T-helper 17 cell (primary cell): ENCODE results near the gene PSMD1. TPM values are rescaled to one million over a fixed set of nuclear protein-coding genes. Genes with fewer than 3 reads are reported as not detected.
"Not testable (repeated sequence)": the region's sequence is repeated elsewhere in the genome, so short reads cannot be mapped to it uniquely, and the experiment has no call there.

ENCODE experiments used
- ATAC-seq: fragments of 150-1000 bp; cut with Tn5 transposase; 2 replicates; pipeline ENCODE4 v1.10.0; 2021; ENCODE audit warnings: mild to moderate bottlenecking, moderate library complexity
- DNase-seq, 3 donors: peaks; one replicate each; pipeline versions ENCODE4 v3.0.0 to v3.0.0-alpha.2; 2020 to 2021
- H3K9me3 ChIP-seq: one replicate; pipeline ENCODE4 v1.7.0; 2013; ENCODE audit warnings: low read length, mild to moderate bottlenecking; ENCODE audit not compliant: control insufficient read depth, poor library complexity, severe bottlenecking
- H3K27ac Mint-ChIP-seq: one replicate; pipeline ENCODE4 v1.8.0; 2022; ENCODE audit warnings: mild to moderate bottlenecking, moderate library complexity, mixed read lengths
- H3K27me3 Mint-ChIP-seq: one replicate; pipeline ENCODE4 v1.8.0; 2022; ENCODE audit warnings: mixed read lengths
- H3K36me3 Mint-ChIP-seq: one replicate; pipeline ENCODE4 v1.8.0; 2022; ENCODE audit warnings: low read depth, mixed read lengths
- H3K4me1 Mint-ChIP-seq: one replicate; pipeline ENCODE4 v1.8.0; 2022; ENCODE audit warnings: mild to moderate bottlenecking, mixed read lengths
- H3K4me3 Mint-ChIP-seq: one replicate; pipeline ENCODE4 v1.8.0; 2022; ENCODE audit warnings: mild to moderate bottlenecking, moderate library complexity, mixed read lengths
- total RNA-seq, 4 donors: library from RNA in 2 of 4; stranded (reverse) in 2 of 4; gene quantifications; one replicate each; pipeline ENCODE4 v1.2.3 and lab custom pipeline; 2022 to 2026

Gene PSMD1
- total RNA-seq, 2 donors from 2014 or later = 42.8 to 43.5 TPM

DNA sequence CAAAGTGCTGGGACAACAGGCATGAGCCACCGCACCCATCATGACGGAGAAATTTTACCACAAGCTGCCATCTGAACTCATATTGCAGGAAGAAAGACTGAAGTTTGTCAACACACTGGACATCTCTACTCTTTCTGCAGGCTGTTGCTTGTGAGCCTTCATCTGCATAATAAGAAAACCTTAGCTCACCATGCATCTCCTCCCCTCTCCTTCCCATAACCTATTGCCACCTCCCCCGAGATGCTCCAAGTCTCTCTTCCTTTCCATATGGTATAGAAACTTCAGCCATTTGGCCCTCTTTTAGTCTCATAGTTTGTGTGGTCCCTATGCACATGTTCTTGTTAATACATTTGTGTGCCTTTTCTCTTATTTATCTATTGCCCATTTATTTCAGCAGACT, 38.5 kb upstream of the PSMD1 start:
- Mint-ChIP-seq H3K27ac (no peak overlapping the region), H3K27me3 (peaks cover 45% of the 10 kb centered on the region), H3K36me3 (peaks cover 4% of the 10 kb centered on the region), H3K4me3 (no peak overlapping the region), H3K4me1 (no peaks in the 10 kb centered on the region)
- ATAC-seq (no peak), DNase-seq (no peak)
- no peaks in the 10 kb centered on the region for H3K9me3 ChIP-seq

DNA sequence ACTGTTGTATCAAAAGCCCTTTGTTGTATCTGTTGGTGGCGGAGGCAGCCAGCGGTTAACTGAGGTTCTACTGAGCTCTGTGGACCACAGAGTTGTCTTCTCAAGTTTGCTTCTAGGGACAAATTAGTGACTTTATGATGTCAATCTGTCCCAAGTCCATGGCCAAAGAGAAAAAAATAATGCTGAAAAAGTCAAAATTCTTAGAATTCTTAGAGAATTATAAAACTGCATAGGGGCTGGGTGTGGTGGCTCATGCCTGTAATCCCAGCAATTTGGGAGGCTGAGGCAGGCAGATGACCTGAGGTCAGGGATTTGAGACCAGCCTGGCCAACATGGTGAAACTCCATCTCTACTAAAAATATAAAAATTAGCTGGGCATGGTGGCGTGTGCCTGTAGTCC, 31.6 kb upstream of the PSMD1 start:
- H3K4me1 Mint-ChIP-seq, H3K9me3 ChIP-seq, H3K36me3 Mint-ChIP-seq, DNase-seq, H3K4me3 Mint-ChIP-seq, H3K27ac Mint-ChIP-seq, ATAC-seq: not testable (repeated sequence)
- peaks cover 21% of the 10 kb centered on the region for H3K27me3 Mint-ChIP-seq

- Mint-ChIP-seq H3K27ac (no peak overlapping the region), H3K4me1 (no peaks in the 10 kb centered on the region), H3K27me3 (peaks cover 25% of the 10 kb centered on the region), H3K4me3 (no peak overlapping the region), H3K36me3 (no peaks in the 10 kb centered on the region)
- no peaks in the 10 kb centered on the region for H3K9me3 ChIP-seq
- no peak for ATAC-seq
- no peak for DNase-seq
Observed at GRCh38 chr2:231028889-231029288, 27.8 kb upstream of the PSMD1 start.

GRCh38 chr2:231029563-231029962, 27.1 kb upstream of the PSMD1 start:
- ATAC-seq (no peak), DNase-seq (no peak)
- no peaks in the 10 kb centered on the region for H3K36me3 Mint-ChIP-seq
- H3K27me3 Mint-ChIP-seq = peaks cover 31% of the 10 kb centered on the region
- no peak overlapping the region for H3K4me3 Mint-ChIP-seq
- H3K9me3 ChIP-seq = no peaks in the 10 kb centered on the region
- no peaks in the 10 kb centered on the region for H3K4me1 Mint-ChIP-seq
- H3K27ac Mint-ChIP-seq = no peak overlapping the region

DNA sequence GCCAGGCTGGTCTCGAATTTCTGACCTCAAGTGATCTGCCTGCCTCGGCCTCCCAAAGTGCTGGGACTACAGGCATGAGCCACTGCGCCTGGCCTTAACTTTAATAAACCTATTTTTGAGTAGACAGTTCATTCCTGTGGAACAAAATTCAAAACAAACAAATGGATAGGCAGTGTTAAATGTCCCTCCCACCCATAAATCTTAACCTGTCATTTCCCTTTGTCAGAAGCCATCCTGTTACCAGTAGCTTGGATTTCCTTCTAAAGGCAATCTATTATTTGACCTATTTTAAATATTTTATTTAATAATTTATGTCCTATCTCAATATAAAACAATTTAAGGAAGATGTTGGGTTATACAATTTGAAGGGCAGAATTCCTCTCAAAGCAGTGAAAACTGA, 25.9 kb upstream of the PSMD1 start:
- Mint-ChIP-seq H3K27ac (no peak overlapping the region), H3K4me3 (no peak overlapping the region), H3K27me3 (peaks cover 35% of the 10 kb centered on the region), H3K36me3 (no peaks in the 10 kb centered on the region), H3K4me1 (no peaks in the 10 kb centered on the region)
- no peaks in the 10 kb centered on the region for H3K9me3 ChIP-seq
- ATAC-seq (no peak), DNase-seq (no peak)

- Mint-ChIP-seq H3K27me3 (peaks cover 50% of the 10 kb centered on the region), H3K4me3 (no peak overlapping the region)
Observed at GRCh38 chr2:231032575-231033140, 24.0 kb upstream of the PSMD1 start.

DNA sequence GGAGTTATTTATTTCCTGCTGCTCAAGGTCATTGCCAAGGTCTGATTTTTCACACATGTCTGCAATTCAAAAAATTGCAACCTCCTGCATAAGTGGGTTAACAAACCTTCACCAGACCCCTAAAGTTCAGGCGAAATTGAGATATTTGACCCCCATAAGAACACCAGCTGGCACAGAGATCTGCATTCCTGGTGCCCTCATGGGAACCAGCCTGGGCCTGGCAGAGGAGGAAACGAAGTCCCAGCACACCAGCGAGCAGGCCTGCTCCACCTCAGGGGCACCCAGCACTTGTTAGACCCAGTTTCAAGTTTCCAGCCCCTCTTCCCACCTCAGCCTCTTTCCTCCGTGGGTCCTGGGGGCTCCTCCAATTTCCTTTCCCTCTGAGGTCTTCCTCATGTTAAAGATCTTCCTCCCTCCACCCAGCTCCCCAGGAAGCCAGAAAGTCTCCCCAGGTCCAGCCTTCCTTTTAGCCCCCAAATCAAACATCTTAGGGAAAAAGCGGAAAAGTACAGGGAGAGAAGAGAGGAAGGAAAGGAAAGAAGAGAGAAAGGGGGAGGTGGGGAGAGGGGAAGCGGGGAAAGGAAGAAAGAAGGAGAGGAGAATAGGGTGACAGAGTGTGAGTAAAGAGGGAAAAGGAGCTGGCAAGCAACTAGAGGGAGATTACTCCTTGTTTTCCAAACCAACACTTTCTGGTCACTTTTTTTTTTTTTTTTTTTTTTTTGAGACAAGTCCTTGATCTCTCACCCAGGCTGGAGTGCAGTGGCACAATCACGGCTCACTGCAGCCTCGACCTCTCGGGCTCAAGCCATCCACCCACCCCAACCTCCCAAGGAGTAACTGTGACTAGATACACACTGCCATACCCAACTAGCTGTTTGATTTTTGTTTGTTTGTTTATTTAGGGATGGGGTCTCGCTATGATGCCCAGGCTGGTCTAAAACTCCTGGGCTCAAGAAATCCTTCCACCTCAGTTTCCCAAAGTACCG, 23.2 kb upstream of the PSMD1 start:
- no peaks in the 10 kb centered on the region for H3K9me3 ChIP-seq
- no peaks in the 10 kb centered on the region for H3K36me3 Mint-ChIP-seq
- H3K4me1 Mint-ChIP-seq = peaks cover 5% of the 10 kb centered on the region
- peaks cover 52% of the 10 kb centered on the region for H3K27me3 Mint-ChIP-seq
- no peak overlapping the region for H3K4me3 Mint-ChIP-seq
- no peak overlapping the region for H3K27ac Mint-ChIP-seq
- DNase-seq = no peak
- no peak for ATAC-seq

More at GRCh38 chr2:231032575-231033140, 24.0 kb upstream of the PSMD1 start:
- H3K9me3 ChIP-seq = no peaks in the 10 kb centered on the region
- H3K4me1 Mint-ChIP-seq = peaks cover 2% of the 10 kb centered on the region
- no peaks in the 10 kb centered on the region for H3K36me3 Mint-ChIP-seq
- no peak for ATAC-seq
- DNase-seq = no peak
- no peak overlapping the region for H3K27ac Mint-ChIP-seq

DNA sequence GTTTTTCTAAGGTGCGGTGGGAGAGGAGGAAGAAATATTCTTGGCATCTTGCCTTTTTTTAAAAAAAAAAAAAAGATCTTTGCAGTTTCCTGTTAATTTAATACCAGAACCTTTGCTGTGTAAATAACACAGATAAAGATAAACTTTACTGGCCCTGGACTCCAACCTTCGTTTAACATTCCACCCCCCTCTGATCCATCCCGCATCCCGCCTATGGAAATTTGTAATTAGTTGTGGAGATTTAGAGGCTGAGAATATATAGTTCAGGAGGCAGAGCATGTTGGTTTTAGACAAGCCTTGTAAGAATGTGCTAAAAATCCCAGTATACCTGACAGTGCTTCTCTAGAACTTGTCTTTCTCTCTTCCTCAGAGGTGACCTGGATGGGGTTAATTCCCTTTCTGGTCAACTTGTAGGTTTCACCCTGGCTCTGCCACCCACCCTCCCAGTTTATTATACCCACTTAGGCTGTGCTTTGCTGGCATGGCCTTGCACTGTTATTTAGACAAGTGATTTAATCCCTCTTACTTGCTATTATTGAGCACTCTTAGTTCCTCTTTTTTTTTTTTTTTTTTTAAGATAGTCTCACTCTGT, 22.3 kb upstream of the PSMD1 start:
- peaks cover 6% of the 10 kb centered on the region for H3K4me1 Mint-ChIP-seq
- no peak for ATAC-seq

GRCh38 chr2:231036131-231036530, 20.5 kb upstream of the PSMD1 start:
- H3K4me1 Mint-ChIP-seq = peaks cover 6% of the 10 kb centered on the region
- H3K4me3 Mint-ChIP-seq = no peak overlapping the region
- H3K27me3 Mint-ChIP-seq = peaks cover 77% of the 10 kb centered on the region
- no peaks in the 10 kb centered on the region for H3K9me3 ChIP-seq
- peaks cover 3% of the 10 kb centered on the region for H3K36me3 Mint-ChIP-seq
- H3K27ac Mint-ChIP-seq = no peak overlapping the region
- DNase-seq = no peak
- no peak for ATAC-seq

More for the DNA sequence above, 22.3 kb upstream of the PSMD1 start:
- Mint-ChIP-seq H3K36me3 (no peaks in the 10 kb centered on the region), H3K27me3 (peaks cover 59% of the 10 kb centered on the region), H3K4me3 (no peak overlapping the region), H3K27ac (no peak overlapping the region)
- no peaks in the 10 kb centered on the region for H3K9me3 ChIP-seq
- no peak for DNase-seq

DNA sequence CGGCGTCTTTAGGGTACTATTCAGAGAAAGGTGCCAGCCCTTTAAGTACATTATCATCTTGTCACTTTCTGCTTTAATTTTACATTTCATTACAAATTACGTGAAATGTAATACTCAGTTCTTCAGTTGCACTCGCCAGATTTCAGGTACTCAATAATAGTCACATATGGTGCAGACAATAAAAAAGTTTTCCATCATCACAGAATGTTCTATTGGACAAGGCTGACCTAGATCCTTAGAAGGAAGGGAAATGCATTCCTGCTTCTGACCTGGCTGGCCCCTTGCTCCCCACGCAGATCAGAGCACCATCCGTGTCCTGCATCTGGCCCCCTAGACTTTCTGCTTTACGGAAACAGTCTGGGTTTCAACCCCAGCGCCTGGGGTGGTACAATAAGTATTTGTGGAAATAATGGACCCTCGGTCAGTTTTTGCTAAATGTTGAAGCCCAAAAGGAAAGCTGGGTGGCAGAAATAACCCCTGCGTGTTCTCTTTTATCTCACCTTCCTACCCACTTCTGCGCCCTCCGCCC, 20.0 kb upstream of the PSMD1 start:
- DNase-seq (no peak), ATAC-seq (no peak)
- no peaks in the 10 kb centered on the region for H3K9me3 ChIP-seq
- no peak overlapping the region for H3K27ac Mint-ChIP-seq
- peak overlapping the region; percentile 59 for H3K4me3 Mint-ChIP-seq
- H3K27me3 Mint-ChIP-seq = peaks cover 82% of the 10 kb centered on the region
- H3K4me1 Mint-ChIP-seq = peaks cover 6% of the 10 kb centered on the region
- peaks cover 5% of the 10 kb centered on the region for H3K36me3 Mint-ChIP-seq

GRCh38 chr2:231037202-231037730, 19.4 kb upstream of the PSMD1 start, which contains the start of gene C2orf72:
Gene C2orf72 (plus strand): TSS chr2:231037523. CDS start chr2:231037566, 43 bp downstream.
- H3K27ac Mint-ChIP-seq = no peak within 1 kb of the TSS
- H3K27me3 Mint-ChIP-seq = peaks cover 85% of the 10 kb centered on the region
- peaks cover 6% of the 10 kb centered on the region for H3K4me1 Mint-ChIP-seq
- H3K9me3 ChIP-seq = no peaks in the 10 kb centered on the region
- peak; percentile 39 for ATAC-seq
- peaks cover 5% of the 10 kb centered on the region for H3K36me3 Mint-ChIP-seq
- H3K4me3 Mint-ChIP-seq = peak within 1 kb of the TSS; percentile 87
- DNase-seq = no peak

DNA sequence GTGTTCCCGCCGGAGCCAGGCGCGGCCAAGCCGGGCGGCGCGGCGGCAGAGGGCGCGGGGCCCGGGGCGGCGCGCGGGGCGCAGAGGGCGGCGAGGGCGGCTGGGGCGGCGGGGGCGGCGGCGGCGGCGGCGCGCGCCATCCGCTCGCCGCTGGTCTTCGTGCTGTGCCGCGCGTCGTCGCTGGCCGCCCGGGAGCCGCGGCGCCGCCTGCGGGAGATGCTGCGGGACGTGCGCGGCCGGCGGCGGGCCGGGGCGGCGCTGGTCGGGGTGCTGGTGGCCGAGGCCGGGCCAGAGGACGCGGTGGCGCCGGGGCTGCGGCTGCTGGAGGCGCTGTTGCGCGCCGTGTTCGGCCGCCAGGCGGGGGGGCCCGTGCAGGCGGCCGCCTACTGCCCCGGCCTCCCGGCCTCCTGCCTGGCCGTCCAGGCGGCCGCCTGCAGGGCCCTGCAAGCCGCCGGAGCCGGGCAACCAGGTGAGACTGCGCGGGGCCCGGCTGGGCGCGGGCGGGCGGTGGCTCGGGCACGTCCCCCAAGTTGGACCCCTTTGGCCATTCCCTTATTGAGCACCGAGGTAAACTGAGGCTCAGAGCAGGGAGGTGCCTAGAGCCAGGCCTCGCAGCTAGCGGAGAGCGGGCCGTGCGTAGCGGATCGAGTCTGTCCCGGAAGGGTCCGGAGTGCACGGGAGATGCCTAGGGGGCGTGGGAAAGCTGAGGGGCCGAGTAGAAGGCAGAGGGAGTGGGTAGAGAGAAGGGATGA, 18.8 kb upstream of the PSMD1 start:
- Mint-ChIP-seq H3K4me1 (peaks cover 6% of the 10 kb centered on the region), H3K27ac (no peak overlapping the region), H3K4me3 (peak overlapping the region; percentile 87), H3K36me3 (peaks cover 5% of the 10 kb centered on the region), H3K27me3 (peaks cover 78% of the 10 kb centered on the region)
- H3K9me3 ChIP-seq = no peaks in the 10 kb centered on the region
- ATAC-seq (peak; percentile 47), DNase-seq (no peak)
